Testis (tissue), 3 donors: ENCODE measurements around the gene OSBPL5. TPM values are rescaled to one million over a fixed set of nuclear protein-coding genes. Genes with fewer than 3 reads are reported as not detected.

Experiments
- DNase-seq: peaks from one replicate; pipeline ENCODE4 v3.0.0-alpha.2; 2019
- H3K27ac ChIP-seq, 2 donors: fragments of 200-600 bp; sonication (generic); one replicate each; pipeline ENCODE4 v1.5.1; 2019
- H3K27me3 ChIP-seq: fragments of 200-600 bp; sonication (generic); one replicate; pipeline ENCODE4 v1.5.1; 2019
- H3K36me3 ChIP-seq: fragments of 200-600 bp; sonication (generic); one replicate; pipeline ENCODE4 v1.5.1; 2017; ENCODE audit warnings: low read depth; ENCODE audit errors: missing control alignments
- H3K4me1 ChIP-seq: fragments of 200-600 bp; sonication (generic); one replicate; pipeline ENCODE4 v1.5.1; 2019
- H3K4me3 ChIP-seq, 2 donors: fragments of 200-600 bp; sonication (generic); one replicate each; pipeline ENCODE4 v1.5.1; 2017 to 2019
- H3K9me3 ChIP-seq: fragments of 200-600 bp; sonication (generic); one replicate; pipeline ENCODE4 v1.5.1; 2017
- POLR2A ChIP-seq: fragments of 450-650 bp; IDR thresholded peaks from one replicate; pipeline ENCODE4 v1.6.1; 2017; ENCODE audit warnings: antibody characterized with exemption, mild to moderate bottlenecking, moderate library complexity
- WGBS, 2 donors: methylation state at CpG; one replicate each; pipeline ENCODE4 v1.1.5; 2018; 5-methylcytosine and 5-hydroxymethylcytosine counted together
- intact Hi-C: fragments of 100-400 bp; cut with DNase I; formaldehyde crosslinking; loops from one replicate; pipeline ENCODE4 v1.15.1; 2023; ENCODE audit warnings: low total_unique reads
- polyA plus RNA-seq: library from polyadenylated mRNA; stranded (reverse); fragments of 350-450 nt; fragmentation: Illumina TruSeq; extraction: RNeasy Lipid Tissue Mini Kit (QIAGEN cat#74804); gene quantifications from one replicate; pipeline ENCODE4 v1.2.3, GENCODE V29; 2014; ENCODE audit warnings: low read depth, low replicate concordance; ENCODE audit not compliant: insufficient read depth
- total RNA-seq, 2 donors: library from RNA; depleted of rRNA; stranded (reverse); fragments of >200 nt; gene quantifications; one replicate each; pipeline ENCODE4 v1.2.3, GENCODE V29; 2016
- TF ChIP-seq, protein P1 (sequence below), 3 experiments: fragments of 450-650 bp in 2 of 3; fragments of 200-600 bp in 1 of 3; sonication (generic) in 1 of 3; IDR thresholded peaks; one replicate each; pipeline ENCODE4 v1.5.1; 2016 to 2019; ENCODE audit warnings: antibody characterized with exemption in 3 of 3, mild to moderate bottlenecking in 2 of 3, moderate library complexity in 1 of 3

Gene OSBPL5
- total and polyA plus RNA-seq, 3 donors from 2014 or later: 8.9 to 18.1 (median 13.2) TPM

DNA sequence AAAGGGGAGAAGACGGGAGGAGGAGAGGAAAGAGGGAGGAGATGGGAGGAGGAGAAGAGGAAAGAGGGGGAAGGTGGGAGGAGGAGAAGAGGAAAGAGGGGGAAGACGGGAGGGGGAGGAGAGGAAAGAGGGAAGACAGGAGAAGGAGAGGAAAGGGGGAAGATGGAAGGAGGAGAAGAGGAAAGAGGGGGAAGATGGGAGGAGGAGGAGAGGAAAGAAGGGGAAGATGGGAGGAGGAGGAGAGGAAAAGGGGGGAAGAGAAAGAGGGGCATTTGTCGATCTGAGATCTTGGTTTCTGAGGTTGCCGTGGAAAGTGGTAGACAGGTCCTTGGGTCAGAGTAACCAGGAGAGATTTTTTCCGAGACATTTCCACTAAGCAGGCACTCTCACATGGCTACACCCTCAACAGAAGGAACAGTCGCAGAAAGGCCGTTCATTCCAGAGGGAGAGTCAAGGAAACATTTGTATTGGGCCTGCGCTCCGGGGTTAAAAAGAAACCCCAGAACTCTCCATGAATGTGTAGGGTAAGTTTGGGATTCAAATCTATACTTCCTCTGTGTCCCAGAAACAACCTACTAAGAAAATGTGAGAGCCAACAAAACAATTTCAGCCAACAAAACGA lies 68.1 kb downstream of the OSBPL5 start:
- WGBS, 2 donors: 85 to 94% methylated on average over 10 of the region's 10 CpGs
- Histone ChIP-seq H3K27ac (no peak overlapping the region), H3K27me3 (no peaks in the 10 kb centered on the region), H3K9me3 (no peaks in the 10 kb centered on the region), H3K36me3 (no peaks in the 10 kb centered on the region), H3K4me3 (no peak overlapping the region), H3K4me1 (peaks cover 2% of the 10 kb centered on the region)
- no peak for DNase-seq
- intact Hi-C loops: loop anchor here (10.0 kb wide), 1 partner anchor 58 kb away; no protein-coding TSS in a partner anchor
- TF ChIP-seq POLR2A: no peak
- TF ChIP-seq, protein P1, sequence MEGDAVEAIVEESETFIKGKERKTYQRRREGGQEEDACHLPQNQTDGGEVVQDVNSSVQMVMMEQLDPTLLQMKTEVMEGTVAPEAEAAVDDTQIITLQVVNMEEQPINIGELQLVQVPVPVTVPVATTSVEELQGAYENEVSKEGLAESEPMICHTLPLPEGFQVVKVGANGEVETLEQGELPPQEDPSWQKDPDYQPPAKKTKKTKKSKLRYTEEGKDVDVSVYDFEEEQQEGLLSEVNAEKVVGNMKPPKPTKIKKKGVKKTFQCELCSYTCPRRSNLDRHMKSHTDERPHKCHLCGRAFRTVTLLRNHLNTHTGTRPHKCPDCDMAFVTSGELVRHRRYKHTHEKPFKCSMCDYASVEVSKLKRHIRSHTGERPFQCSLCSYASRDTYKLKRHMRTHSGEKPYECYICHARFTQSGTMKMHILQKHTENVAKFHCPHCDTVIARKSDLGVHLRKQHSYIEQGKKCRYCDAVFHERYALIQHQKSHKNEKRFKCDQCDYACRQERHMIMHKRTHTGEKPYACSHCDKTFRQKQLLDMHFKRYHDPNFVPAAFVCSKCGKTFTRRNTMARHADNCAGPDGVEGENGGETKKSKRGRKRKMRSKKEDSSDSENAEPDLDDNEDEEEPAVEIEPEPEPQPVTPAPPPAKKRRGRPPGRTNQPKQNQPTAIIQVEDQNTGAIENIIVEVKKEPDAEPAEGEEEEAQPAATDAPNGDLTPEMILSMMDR (IDR thresholded peaks at IDR 0.05): no peak

DNA sequence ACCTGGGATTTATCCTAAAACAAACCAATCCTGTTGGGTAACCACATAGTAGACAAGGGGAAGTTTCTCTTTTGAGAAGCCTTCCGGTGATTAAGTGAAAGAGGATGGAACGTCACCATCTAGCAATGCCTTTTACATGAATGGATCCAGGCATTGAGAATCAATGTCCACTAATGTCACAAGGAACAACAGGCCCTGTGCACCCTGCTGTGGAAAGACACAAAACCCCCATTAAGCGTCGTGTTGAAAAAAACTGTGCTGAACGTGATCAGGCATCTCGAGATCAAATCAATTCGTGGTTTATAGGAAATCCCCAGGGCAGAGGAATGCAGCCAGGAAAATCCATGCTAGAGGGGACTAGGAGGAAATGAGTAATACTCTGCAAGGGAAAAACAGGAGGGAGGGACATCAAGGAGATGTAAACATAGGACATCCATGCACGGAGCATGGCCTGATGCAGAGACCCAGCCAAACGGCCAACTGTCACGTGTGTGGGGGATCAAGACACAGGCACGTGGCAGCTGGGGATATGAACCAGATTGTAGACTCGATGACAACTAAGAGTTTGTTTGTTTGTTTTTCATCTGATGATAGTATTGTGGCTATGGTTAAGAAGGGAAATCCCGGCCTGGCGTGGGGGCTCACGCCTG lies 69.3 kb downstream of the OSBPL5 start:
- H3K27ac ChIP-seq: peak overlapping the region in 1 of 2 donors; percentile 36
- no peaks in the 10 kb centered on the region for H3K9me3 ChIP-seq
- 67% methylated on average over 15 of the region's 15 CpGs for WGBS, 2 donors
- TF ChIP-seq, protein P1 (IDR thresholded peaks at IDR 0.05): no peak
- TF ChIP-seq POLR2A: no peak
- H3K36me3 ChIP-seq: no peaks in the 10 kb centered on the region
- H3K4me3 ChIP-seq: no peak overlapping the region
- H3K27me3 ChIP-seq: no peaks in the 10 kb centered on the region
- peaks cover 2% of the 10 kb centered on the region for H3K4me1 ChIP-seq
- intact Hi-C loops: loop anchor here (10.0 kb wide), 1 partner anchor 59 kb away; no protein-coding TSS in a partner anchor
- DNase-seq: no peak

DNA sequence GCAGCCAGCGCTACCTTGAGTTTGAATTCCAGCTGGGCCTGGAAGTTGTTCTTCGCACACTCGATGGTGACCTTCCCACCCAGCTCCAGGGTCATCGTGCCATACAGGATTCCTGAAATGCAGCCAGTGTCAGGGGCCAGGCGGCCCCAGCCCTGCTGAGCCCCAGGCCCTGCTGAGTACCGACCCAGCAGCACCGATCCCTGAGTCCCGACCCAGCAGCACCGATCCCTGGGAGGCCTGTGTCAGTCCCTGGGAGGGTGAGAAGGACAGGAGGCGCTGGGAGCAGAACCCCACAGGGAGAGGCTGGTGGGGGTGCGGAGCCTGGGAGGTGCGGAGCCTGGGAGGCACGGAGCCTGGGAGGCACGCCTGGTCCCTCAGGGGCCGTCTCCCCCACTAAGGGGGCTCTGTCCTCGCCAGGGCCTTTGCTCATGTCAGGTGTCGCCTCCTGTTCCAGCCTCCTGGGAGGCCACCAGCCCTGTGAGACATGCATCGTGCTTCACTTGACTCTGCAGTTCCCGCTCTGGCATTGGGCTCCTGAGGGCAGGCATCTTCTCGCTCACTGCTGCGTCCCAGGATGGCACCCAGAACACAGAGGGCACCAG lies 70.8 kb downstream of the OSBPL5 start:
- H3K36me3 ChIP-seq: no peaks in the 10 kb centered on the region
- no peak for TF ChIP-seq POLR2A
- TF ChIP-seq, protein P1 (IDR thresholded peaks at IDR 0.05): no peak
- H3K27me3 ChIP-seq: no peaks in the 10 kb centered on the region
- intact Hi-C loops: loop anchor here (5.0 to 10.0 kb wide), 2 partner anchors 57 to 60 kb away; no protein-coding TSS in a partner anchor
- H3K27ac ChIP-seq: no peak overlapping the region
- WGBS, 2 donors: 85 to 90% methylated on average over 6 to 20 of the region's 21 CpGs
- no peaks in the 10 kb centered on the region for H3K9me3 ChIP-seq
- no peak overlapping the region for H3K4me3 ChIP-seq
- DNase-seq: no peak
- no peaks in the 10 kb centered on the region for H3K4me1 ChIP-seq

DNA sequence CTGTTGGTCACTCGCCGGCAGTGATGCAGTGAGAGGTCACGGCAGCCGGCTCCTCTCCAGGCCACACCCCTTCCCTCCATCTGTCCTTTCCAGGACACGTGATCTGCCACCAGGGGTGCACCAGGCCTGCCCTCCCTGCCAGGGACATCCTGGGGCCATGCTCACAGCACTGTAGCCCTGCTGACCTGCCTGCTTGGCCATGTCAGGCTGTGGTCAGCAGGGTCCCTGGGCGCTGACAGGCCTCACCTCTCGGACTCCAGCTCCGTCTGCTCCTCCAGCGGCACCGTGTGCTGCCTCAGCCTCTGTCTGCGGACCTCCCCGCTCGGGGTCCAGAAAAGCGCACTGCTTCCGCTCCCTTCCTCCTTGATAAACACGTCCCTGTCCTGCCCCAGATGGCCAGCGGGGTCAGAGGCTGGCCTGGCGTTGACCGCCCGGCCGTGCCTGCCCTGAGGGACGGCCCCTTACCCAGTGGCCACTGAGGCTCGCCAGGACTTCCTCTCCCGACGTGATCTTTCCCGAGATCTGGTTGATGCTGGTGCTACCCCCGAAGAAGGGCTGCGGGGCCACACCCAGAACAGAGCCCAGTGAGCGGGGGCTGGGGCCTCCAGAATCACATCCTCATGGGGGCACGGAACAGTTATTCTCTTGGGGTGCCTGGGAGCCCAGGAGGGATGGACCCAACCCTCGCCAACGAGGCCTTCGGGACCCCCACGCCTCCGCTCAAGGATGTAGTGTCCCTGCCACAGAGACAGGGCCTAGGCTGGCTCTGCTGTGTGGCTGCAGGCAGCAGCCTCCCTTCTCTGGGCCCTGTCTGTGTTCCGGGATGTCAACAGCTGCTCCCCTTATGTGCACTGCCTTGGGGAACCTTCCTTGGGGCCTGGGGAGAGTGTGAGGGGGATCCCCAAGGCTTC lies 71.6 kb downstream of the OSBPL5 start:
- Histone ChIP-seq H3K9me3 (no peaks in the 10 kb centered on the region), H3K4me1 (no peaks in the 10 kb centered on the region), H3K27ac (no peak overlapping the region), H3K27me3 (no peaks in the 10 kb centered on the region), H3K4me3 (no peak overlapping the region), H3K36me3 (no peaks in the 10 kb centered on the region)
- no peak for DNase-seq
- intact Hi-C loops: loop anchor here (5.0 to 10.0 kb wide), 2 partner anchors 56 to 61 kb away; no protein-coding TSS in a partner anchor
- TF ChIP-seq POLR2A: no peak
- TF ChIP-seq, protein P1 (IDR thresholded peaks at IDR 0.05): no peak
- 85 to 86% methylated on average over 16 to 36 of the region's 36 CpGs for WGBS, 2 donors
